NCI-H2029 (cell line): ENCODE measurements around the gene GPC6.

Source experiments
- DNase-seq: peaks from one replicate; lab custom pipeline; 2025; lab: John Stamatoyannopoulos, UW

The GPC6 gene

GRCh38 chr13:93368718-93369117, 142.1 kb downstream of the GPC6 start:
- no peak for DNase-seq

- no peak for DNase-seq
Observed at GRCh38 chr13:93372856-93373255, 146.2 kb downstream of the GPC6 start.

- DNase-seq, result no peak
Observed at GRCh38 chr13:93375491-93375890, 148.9 kb downstream of the GPC6 start.

GRCh38 chr13:93377196-93377595, 150.6 kb downstream of the GPC6 start:
- DNase-seq, result no peak

- no peak for DNase-seq
Observed at GRCh38 chr13:93378184-93378583, 151.6 kb downstream of the GPC6 start.

GRCh38 chr13:93386116-93386515, 159.5 kb downstream of the GPC6 start:
- DNase-seq, result no peak

- DNase-seq, result no peak
Observed at GRCh38 chr13:93388701-93389100, 162.1 kb downstream of the GPC6 start.

- no peak for DNase-seq
Observed at GRCh38 chr13:93397619-93398018, 171.0 kb downstream of the GPC6 start.

- DNase-seq, result no peak
Observed at GRCh38 chr13:93398167-93399035, 171.8 kb downstream of the GPC6 start.

- DNase-seq, result no peak
Observed at GRCh38 chr13:93399212-93399611, 172.6 kb downstream of the GPC6 start.

- DNase-seq, result no peak
Observed at GRCh38 chr13:93406136-93406535, 179.5 kb downstream of the GPC6 start.

GRCh38 chr13:93407551-93407950, 180.9 kb downstream of the GPC6 start:
- no peak for DNase-seq

GRCh38 chr13:93409001-93409400, 182.4 kb downstream of the GPC6 start:
- DNase-seq, result no peak

GRCh38 chr13:93409816-93410215, 183.2 kb downstream of the GPC6 start:
- no peak for DNase-seq

- no peak for DNase-seq
Observed at GRCh38 chr13:93411186-93411680, 184.6 kb downstream of the GPC6 start.

GRCh38 chr13:93412676-93413075, 186.1 kb downstream of the GPC6 start:
- no peak for DNase-seq

GRCh38 chr13:93413972-93414717, 187.5 kb downstream of the GPC6 start:
- no peak for DNase-seq

GRCh38 chr13:93416736-93417355, 190.2 kb downstream of the GPC6 start:
- DNase-seq, result no peak

- DNase-seq, result no peak
Observed at GRCh38 chr13:93418398-93418797, 191.8 kb downstream of the GPC6 start.

GRCh38 chr13:93420206-93420605, 193.6 kb downstream of the GPC6 start:
- DNase-seq, result no peak

GRCh38 chr13:93420887-93421286, 194.3 kb downstream of the GPC6 start:
- no peak for DNase-seq

GRCh38 chr13:93422980-93423543, 196.5 kb downstream of the GPC6 start:
- no peak for DNase-seq
